Activated CD8-positive, alpha-beta memory T cell treated with anti-CD3 and anti-CD28 coated beads, Interleukin-2, amount 10 ng/mL, durations not matched to agents 7 days and 5 days (primary cell): Measurements from ENCODE around the gene C21orf58. TPM values are rescaled to one million over a fixed set of nuclear protein-coding genes. Genes with fewer than 3 reads are reported as not detected.

Source experiments
- ATAC-seq: fragments of 150-1000 bp; cut with Tn5 transposase; one replicate; pipeline ENCODE4 v1.10.0; 2021; ENCODE audit warnings: moderate library complexity
- CTCF ChIA-PET: fragments of 350-600 bp; sonication (Branson Sonifier 250); formaldehyde crosslinking; loops from one replicate; lab custom pipeline; 2021; ENCODE audit warnings: antibody characterized with exemption; lab: Charles Lee
- DNase-seq: peaks from one replicate; pipeline ENCODE4 v3.0.0-alpha.2; 2020
- H3K27ac Mint-ChIP-seq: one replicate; pipeline ENCODE4 v1.8.0; 2021; ENCODE audit warnings: mild to moderate bottlenecking, mixed read lengths
- H3K27me3 Mint-ChIP-seq: one replicate; pipeline ENCODE4 v1.8.0; 2021; ENCODE audit warnings: mixed read lengths
- H3K36me3 Mint-ChIP-seq: one replicate; pipeline ENCODE4 v1.8.0; 2021; ENCODE audit warnings: mild to moderate bottlenecking, mixed read lengths
- H3K4me1 Mint-ChIP-seq: one replicate; pipeline ENCODE4 v1.8.0; 2021; ENCODE audit warnings: mixed read lengths
- H3K4me3 Mint-ChIP-seq: one replicate; pipeline ENCODE4 v1.8.0; 2021; ENCODE audit warnings: mild to moderate bottlenecking, moderate library complexity, mixed read lengths
- H3K9me3 Mint-ChIP-seq: one replicate; pipeline ENCODE4 v1.8.0; 2022; ENCODE audit warnings: low read depth, mixed read lengths
- total RNA-seq, 2 experiments: library from RNA; stranded (reverse); gene quantifications; one replicate each; pipeline ENCODE4 v1.2.3, GENCODE V29; 2021

The C21orf58 gene
- total RNA-seq, 2 experiments from 2014 or later: 48.4 to 82.1 TPM

DNA sequence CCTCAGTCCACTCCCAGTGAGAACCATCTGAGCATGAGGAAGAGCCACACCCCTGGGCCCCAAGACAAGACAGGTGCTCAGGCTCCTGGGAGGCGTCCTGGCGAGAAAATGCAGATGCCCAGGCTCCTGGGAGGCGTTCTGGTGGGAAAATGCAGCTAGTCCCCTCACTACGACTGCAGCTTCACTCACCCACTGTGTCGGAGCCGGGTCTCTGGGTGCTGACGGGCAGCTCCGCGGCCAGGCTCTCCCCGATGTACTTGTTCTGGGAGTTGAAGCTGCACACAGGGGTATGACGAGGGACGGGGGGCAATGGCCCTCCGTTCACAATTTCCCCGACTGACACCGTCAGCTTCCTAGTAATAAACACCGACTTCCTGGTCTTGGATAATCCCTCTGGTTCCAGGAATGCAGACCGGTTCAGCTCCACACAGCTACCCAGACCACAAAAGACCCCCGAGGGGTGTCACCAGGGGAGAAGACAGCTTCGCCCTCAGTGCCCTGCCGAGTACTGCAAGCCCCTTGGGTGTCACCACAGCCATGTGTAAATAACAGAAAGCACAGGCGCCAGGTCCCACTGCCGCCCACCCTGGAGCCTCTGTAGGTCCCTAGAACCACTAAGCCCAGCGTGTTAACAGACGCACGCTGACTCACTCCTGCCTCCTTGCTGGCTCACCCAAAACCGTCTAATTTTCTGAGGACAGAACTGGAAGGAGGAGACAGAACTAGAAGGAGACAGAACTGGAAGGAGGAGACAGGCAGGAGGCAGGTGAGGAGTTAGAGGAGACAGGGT is 57.7 kb downstream of the C21orf58 start:
- Mint-ChIP-seq H3K4me3 (no peak overlapping the region), H3K36me3 (peaks cover 34% of the 10 kb centered on the region), H3K4me1 (no peaks in the 10 kb centered on the region), H3K27ac (no peak overlapping the region), H3K9me3 (no peaks in the 10 kb centered on the region), H3K27me3 (no peaks in the 10 kb centered on the region)
- CTCF ChIA-PET: no interaction called here
- no peak for DNase-seq
- no peak for ATAC-seq

- H3K27me3 Mint-ChIP-seq: no peaks in the 10 kb centered on the region
- H3K4me3 Mint-ChIP-seq: no peak overlapping the region
- no peak for DNase-seq
- H3K9me3 Mint-ChIP-seq: no peaks in the 10 kb centered on the region
- CTCF ChIA-PET: no interaction called here
- H3K4me1 Mint-ChIP-seq: no peaks in the 10 kb centered on the region
- ATAC-seq: no peak
- H3K36me3 Mint-ChIP-seq: peaks cover 32% of the 10 kb centered on the region
- H3K27ac Mint-ChIP-seq: no peak overlapping the region
These were observed 59.0 kb downstream of the C21orf58 start for GRCh38 chr21:46264690-46265144.

DNA sequence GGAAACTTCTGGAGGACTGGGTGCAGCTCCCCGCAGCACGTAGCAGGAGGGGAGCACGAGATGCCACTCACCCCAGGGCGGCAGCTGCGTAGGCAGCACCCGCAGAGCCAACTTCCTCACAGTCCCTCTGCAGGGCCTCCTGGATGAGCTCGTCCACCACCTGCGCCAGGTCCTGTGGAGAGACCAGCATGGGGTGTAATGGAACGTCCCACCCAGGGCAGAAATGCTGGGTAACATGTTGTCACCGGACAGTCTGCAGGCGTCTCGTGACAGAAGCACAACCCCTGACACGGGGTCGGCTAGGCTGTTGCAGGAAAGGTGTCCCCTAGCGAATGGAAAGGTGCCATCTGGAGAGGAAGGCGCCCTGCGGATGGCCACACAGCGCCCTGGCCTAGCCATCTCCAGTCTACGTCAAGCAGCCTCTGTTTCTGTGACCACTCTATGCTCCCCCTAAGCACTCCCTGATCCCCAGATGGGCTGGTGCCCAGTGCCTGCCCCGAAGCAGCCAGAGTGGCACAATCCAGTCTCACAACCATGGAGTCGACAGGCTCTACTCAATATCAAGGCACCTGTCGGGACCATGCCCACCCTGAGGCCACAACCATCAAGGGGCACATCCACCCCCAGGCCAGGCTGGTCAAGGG is 59.5 kb downstream of the C21orf58 start:
- CTCF ChIA-PET: no interaction called here

DNA sequence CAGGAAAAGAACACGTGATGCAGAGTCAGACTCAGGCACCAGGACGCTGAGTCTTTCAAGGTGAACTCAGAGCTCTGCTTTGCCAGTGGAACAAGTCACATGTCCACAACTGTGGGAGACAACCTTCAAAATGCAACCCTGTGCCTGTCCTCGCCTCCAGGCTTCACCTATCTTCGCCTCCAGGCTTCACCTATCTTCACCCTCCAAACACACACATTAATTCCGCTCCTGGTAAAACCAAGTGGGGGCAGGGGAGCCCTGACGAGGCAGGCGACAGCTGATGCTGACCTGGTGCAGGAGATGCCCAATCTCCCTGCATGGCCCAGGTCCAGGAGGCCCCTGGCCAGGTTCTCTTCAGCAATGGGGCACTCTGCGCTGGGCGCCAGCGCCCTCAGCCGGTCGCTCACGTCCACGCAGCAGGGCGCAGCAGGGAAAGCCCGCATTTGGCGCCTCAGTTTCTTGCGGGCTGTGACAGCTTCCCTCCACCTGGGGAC is 67.1 kb downstream of the C21orf58 start:
- CTCF ChIA-PET: no interaction called here
- Mint-ChIP-seq H3K4me1 (peaks cover 23% of the 10 kb centered on the region), H3K27me3 (no peaks in the 10 kb centered on the region), H3K9me3 (no peaks in the 10 kb centered on the region), H3K4me3 (no peak overlapping the region), H3K36me3 (peaks cover 57% of the 10 kb centered on the region), H3K27ac (peak overlapping the region; percentile 18)
- DNase-seq (no peak), ATAC-seq (no peak)

More for the DNA sequence above, 59.5 kb downstream of the C21orf58 start:
- H3K27me3 Mint-ChIP-seq: no peaks in the 10 kb centered on the region
- H3K27ac Mint-ChIP-seq: no peak overlapping the region
- no peaks in the 10 kb centered on the region for H3K4me1 Mint-ChIP-seq
- DNase-seq (no peak), ATAC-seq (no peak)
- peaks cover 30% of the 10 kb centered on the region for H3K36me3 Mint-ChIP-seq
- H3K4me3 Mint-ChIP-seq: no peak overlapping the region
- no peaks in the 10 kb centered on the region for H3K9me3 Mint-ChIP-seq

DNA sequence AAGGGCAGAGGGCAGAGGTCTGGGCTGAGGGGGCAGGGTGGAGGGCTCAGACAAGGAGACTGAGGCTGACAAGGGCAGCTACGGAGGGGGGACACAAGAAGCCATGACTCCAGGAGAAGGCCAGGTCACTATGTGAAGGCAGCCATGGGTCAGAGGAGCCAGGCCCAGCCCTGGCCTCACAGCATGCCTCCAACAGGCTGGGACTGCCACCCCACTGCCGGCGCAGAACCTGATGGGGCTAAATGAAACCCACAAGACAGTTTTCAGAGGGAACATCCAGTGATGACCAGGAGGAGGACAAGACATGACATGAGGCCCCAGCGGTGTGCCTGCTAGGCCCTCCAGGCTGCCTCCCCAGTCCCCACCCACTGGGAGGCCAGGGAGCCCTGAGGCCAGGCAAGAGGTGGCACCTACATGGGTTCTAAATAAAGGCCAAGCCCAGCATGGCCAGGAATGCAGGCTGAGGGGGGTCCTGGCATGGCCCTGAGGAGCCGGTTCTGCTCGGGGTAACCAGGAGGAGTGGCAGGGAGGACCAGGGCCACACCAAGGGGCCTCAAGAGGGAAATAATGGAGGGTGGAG is 67.8 kb downstream of the C21orf58 start:
- peak overlapping the region; percentile 18 for H3K27ac Mint-ChIP-seq
- no peak overlapping the region for H3K4me3 Mint-ChIP-seq
- ATAC-seq (no peak), DNase-seq (peak; percentile 26)
- no peaks in the 10 kb centered on the region for H3K27me3 Mint-ChIP-seq
- peaks cover 57% of the 10 kb centered on the region for H3K36me3 Mint-ChIP-seq
- H3K9me3 Mint-ChIP-seq: no peaks in the 10 kb centered on the region
- CTCF ChIA-PET: no interaction called here
- peaks cover 26% of the 10 kb centered on the region for H3K4me1 Mint-ChIP-seq

DNA sequence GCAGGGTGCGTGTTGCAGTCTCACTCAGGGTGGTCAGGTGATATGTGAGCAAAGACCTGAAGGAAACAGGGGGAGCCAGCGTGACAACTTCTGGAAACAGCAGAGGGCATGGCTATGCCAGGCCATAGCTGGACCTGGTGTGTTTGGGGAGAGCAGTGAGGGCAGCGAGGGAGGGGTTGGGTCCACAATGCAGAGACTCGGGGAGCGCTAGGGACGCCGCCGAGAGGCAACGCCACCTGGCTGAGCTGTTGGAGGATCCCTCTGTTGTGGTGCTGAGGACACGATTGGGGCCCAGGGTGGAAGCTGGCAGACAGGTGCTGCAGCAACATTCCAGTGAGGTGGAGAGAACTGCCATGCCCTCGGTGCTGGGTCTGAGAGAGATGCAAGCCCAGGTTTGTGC is 68.5 kb downstream of the C21orf58 start:
- Mint-ChIP-seq H3K27me3 (no peaks in the 10 kb centered on the region), H3K9me3 (no peaks in the 10 kb centered on the region), H3K4me3 (no peak overlapping the region), H3K27ac (peak overlapping the region; percentile 80), H3K36me3 (peaks cover 60% of the 10 kb centered on the region), H3K4me1 (peaks cover 33% of the 10 kb centered on the region)
- ATAC-seq (no peak), DNase-seq (no peak)
- CTCF ChIA-PET: interaction anchor here (1.5 to 2.5 kb wide), 2 partner anchors 12 to 25 kb away, joined by 4 to 7 read pairs; no protein-coding TSS in a partner anchor

GRCh38 chr21:46254208-46254975 is 69.3 kb downstream of the C21orf58 start:
- no peak overlapping the region for H3K4me3 Mint-ChIP-seq

GRCh38 chr21:46253610-46254124 is 70.0 kb downstream of the C21orf58 start:
- ATAC-seq (peak; percentile 90), DNase-seq (peak; percentile 84)
- Mint-ChIP-seq H3K9me3 (no peaks in the 10 kb centered on the region), H3K36me3 (peaks cover 68% of the 10 kb centered on the region), H3K4me1 (peaks cover 37% of the 10 kb centered on the region), H3K27me3 (no peaks in the 10 kb centered on the region), H3K4me3 (no peak overlapping the region), H3K27ac (peak overlapping the region; percentile 80)
- CTCF ChIA-PET: interaction anchor here (0.9 to 2.6 kb wide), 6 partner anchors 11 to 111 kb away, joined by 3 to 14 read pairs (median 4); a partner anchor contains a TSS

More at GRCh38 chr21:46254208-46254975, 69.3 kb downstream of the C21orf58 start:
- CTCF ChIA-PET: interaction anchor here (1.5 to 2.6 kb wide), 4 partner anchors 11 to 111 kb away, joined by 4 to 14 read pairs (median 6); a partner anchor contains a TSS
- H3K4me1 Mint-ChIP-seq: peaks cover 37% of the 10 kb centered on the region
- H3K36me3 Mint-ChIP-seq: peaks cover 65% of the 10 kb centered on the region
- DNase-seq (no peak), ATAC-seq (no peak)
- H3K27me3 Mint-ChIP-seq: no peaks in the 10 kb centered on the region
- H3K9me3 Mint-ChIP-seq: no peaks in the 10 kb centered on the region
- peak overlapping the region; percentile 80 for H3K27ac Mint-ChIP-seq

DNA sequence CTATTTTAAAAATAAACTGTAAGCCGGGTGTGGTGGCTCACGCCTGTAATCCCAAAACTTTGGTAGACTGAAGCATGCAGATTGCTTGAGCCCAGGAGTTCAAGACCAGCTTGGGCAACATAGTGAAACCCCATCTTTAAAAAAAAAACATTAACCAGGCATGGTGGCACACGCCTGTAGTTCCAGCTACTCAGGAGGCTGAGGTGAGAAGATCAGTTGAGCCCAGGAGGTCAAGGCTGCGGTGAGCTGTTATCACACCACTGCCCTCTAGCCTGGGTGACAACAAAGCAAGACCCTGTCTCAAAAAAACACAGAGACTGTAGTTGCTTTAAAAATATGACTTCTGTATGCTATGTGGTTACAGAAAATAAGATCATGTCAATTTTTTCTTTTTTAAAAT is 70.8 kb downstream of the C21orf58 start:
- Mint-ChIP-seq H3K36me3 (peaks cover 64% of the 10 kb centered on the region), H3K4me1 (peaks cover 37% of the 10 kb centered on the region), H3K4me3 (no peak overlapping the region), H3K27ac (peak overlapping the region; percentile 80), H3K9me3 (no peaks in the 10 kb centered on the region), H3K27me3 (no peaks in the 10 kb centered on the region)
- DNase-seq: no peak
- ATAC-seq: no peak
- CTCF ChIA-PET: interaction anchor here (0.9 to 2.6 kb wide), 5 partner anchors 10 to 110 kb away, joined by 3 to 14 read pairs (median 5); a partner anchor contains a TSS

Other genes with a start within 250 kb of the C21orf58 start
- gene COL6A2, start 225.8 kb downstream of the C21orf58 start, total RNA-seq: 10 to 100 TPM in 1 of 2 experiments, 1 to 10 TPM in 1; 5.0 to 17.9 TPM
- not detected for gene FTCD, start 168.3 kb downstream of the C21orf58 start, total RNA-seq
- 1 to 10 TPM; 4.2 to 4.8 TPM for gene SPATC1L, start 139.4 kb downstream of the C21orf58 start, total RNA-seq
- 10 to 100 TPM; 44.9 to 49.5 TPM for gene LSS, start 95.1 kb downstream of the C21orf58 start, total RNA-seq
- gene MCM3AP, start 38.3 kb downstream of the C21orf58 start, total RNA-seq: 100 to 1,000 TPM; 134 to 139 TPM
- 1 to 10 TPM; 6.9 to 9.1 TPM for gene YBEY, start 37.5 kb downstream of the C21orf58 start, total RNA-seq
- 100 to 1,000 TPM in 1 of 2 experiments, 10 to 100 TPM in 1; 89.7 to 104 TPM for gene PCNT, start 286 bp upstream of the C21orf58 start, total RNA-seq
- 10 to 100 TPM; 43.4 to 70.4 TPM for gene DIP2A, start 135.0 kb upstream of the C21orf58 start, total RNA-seq